ENCODE results near the gene TRIM59. TPM values are rescaled to one million over a fixed set of nuclear protein-coding genes. Genes with fewer than 3 reads are reported as not detected.

TRIM59 gene
- total RNA-seq, 4 donors from 2014 or later, result 1.7 to 6.7 (median 4.1) TPM

- Histone ChIP-seq H3K36me3 (no peaks in the 10 kb centered on the region), H3K27me3 (no peaks in the 10 kb centered on the region), H3K4me3 (no peak overlapping the region), H3K27ac (no peak overlapping the region), H3K4me1 (no peaks in the 10 kb centered on the region), H3K9me3 (no peaks in the 10 kb centered on the region)
- no peak for DNase-seq
- no peak for TF ChIP-seq POLR2A (IDR thresholded peaks at IDR 0.05)
- TF ChIP-seq CTCF (IDR thresholded peaks at IDR 0.05), result no peak
Measured at GRCh38 chr3:160481856-160482255, 32.3 kb upstream of the TRIM59 start.

- Histone ChIP-seq H3K27me3 (no peaks in the 10 kb centered on the region), H3K4me3 (no peak overlapping the region), H3K36me3 (no peaks in the 10 kb centered on the region), H3K27ac (no peak overlapping the region), H3K4me1 (no peaks in the 10 kb centered on the region), H3K9me3 (no peaks in the 10 kb centered on the region)
- DNase-seq, result no peak
- TF ChIP-seq CTCF (IDR thresholded peaks at IDR 0.05), result no peak
- TF ChIP-seq POLR2A (IDR thresholded peaks at IDR 0.05), result no peak
Measured at GRCh38 chr3:160480931-160481330, 31.3 kb upstream of the TRIM59 start.

GRCh38 chr3:160479376-160479775 lies 29.8 kb upstream of the TRIM59 start:
- H3K27me3 ChIP-seq, result no peaks in the 10 kb centered on the region
- DNase-seq, result no peak
- H3K36me3 ChIP-seq, result no peaks in the 10 kb centered on the region
- TF ChIP-seq POLR2A (IDR thresholded peaks at IDR 0.05), result no peak
- TF ChIP-seq CTCF (IDR thresholded peaks at IDR 0.05), result no peak
- no peaks in the 10 kb centered on the region for H3K9me3 ChIP-seq
- H3K27ac ChIP-seq, result no peak overlapping the region
- H3K4me3 ChIP-seq, result no peak overlapping the region
- H3K4me1 ChIP-seq, result no peaks in the 10 kb centered on the region

GRCh38 chr3:160478338-160478737 lies 28.8 kb upstream of the TRIM59 start:
- DNase-seq, result no peak
- no peaks in the 10 kb centered on the region for H3K36me3 ChIP-seq
- H3K27ac ChIP-seq, result no peak overlapping the region
- no peaks in the 10 kb centered on the region for H3K9me3 ChIP-seq
- TF ChIP-seq CTCF (IDR thresholded peaks at IDR 0.05) (no peak), POLR2A (IDR thresholded peaks at IDR 0.05) (no peak)
- no peaks in the 10 kb centered on the region for H3K4me1 ChIP-seq
- no peaks in the 10 kb centered on the region for H3K27me3 ChIP-seq
- H3K4me3 ChIP-seq, result no peak overlapping the region

GRCh38 chr3:160477750-160478149 lies 28.2 kb upstream of the TRIM59 start:
- TF ChIP-seq CTCF (IDR thresholded peaks at IDR 0.05), result no peak
- no peak overlapping the region for H3K4me3 ChIP-seq
- H3K4me1 ChIP-seq, result no peaks in the 10 kb centered on the region
- H3K27ac ChIP-seq, result no peak overlapping the region
- H3K27me3 ChIP-seq, result no peaks in the 10 kb centered on the region
- no peaks in the 10 kb centered on the region for H3K36me3 ChIP-seq
- no peak for DNase-seq
- H3K9me3 ChIP-seq, result no peaks in the 10 kb centered on the region

GRCh38 chr3:160475884-160476283 lies 26.3 kb upstream of the TRIM59 start:
- no peaks in the 10 kb centered on the region for H3K27me3 ChIP-seq
- H3K27ac ChIP-seq, result no peak overlapping the region
- no peaks in the 10 kb centered on the region for H3K36me3 ChIP-seq
- DNase-seq, result no peak
- TF ChIP-seq POLR2A (IDR thresholded peaks at IDR 0.05), result no peak
- no peak for TF ChIP-seq CTCF (IDR thresholded peaks at IDR 0.05)
- H3K4me3 ChIP-seq, result no peak overlapping the region
- H3K9me3 ChIP-seq, result peaks cover 0 to 4% (median 0%) of the 10 kb centered on the region in 4 donors
- no peaks in the 10 kb centered on the region for H3K4me1 ChIP-seq
